Muscle layer of duodenum (tissue), 2 donors: ENCODE data around the gene AKT1.

ENCODE experiments used
- H3K27ac ChIP-seq: one replicate; pipeline ENCODE4 v1.7.0; 2013; ENCODE audit warnings: mild to moderate bottlenecking, low read length
- H3K27me3 ChIP-seq: one replicate; pipeline ENCODE4 v1.7.0; 2013; ENCODE audit warnings: low read depth, mild to moderate bottlenecking, control low read depth, low read length
- H3K36me3 ChIP-seq, 2 donors: one replicate each; pipeline ENCODE4 v1.7.0; 2013; ENCODE audit warnings: low read length in 2 of 2, control low read depth in 1 of 2, mild to moderate bottlenecking in 1 of 2; ENCODE audit not compliant: insufficient read depth in 2 of 2, control insufficient read depth in 1 of 2
- H3K4me1 ChIP-seq, 2 donors: one replicate each; pipeline ENCODE4 v1.7.0; 2013; ENCODE audit warnings: low read length in 2 of 2, mild to moderate bottlenecking in 2 of 2, control low read depth in 1 of 2, moderate library complexity in 1 of 2; ENCODE audit not compliant: insufficient read depth in 2 of 2, control insufficient read depth in 1 of 2
- H3K4me3 ChIP-seq, 2 donors: one replicate each; pipeline ENCODE4 v1.7.0; 2013; ENCODE audit warnings: low read length in 2 of 2, low read depth in 1 of 2, mild to moderate bottlenecking in 1 of 2
- H3K9me3 ChIP-seq, 2 donors: one replicate each; pipeline ENCODE4 v1.7.0; 2013; ENCODE audit warnings: low read length in 2 of 2, control low read depth in 1 of 2, mild to moderate bottlenecking in 1 of 2; ENCODE audit not compliant: control insufficient read depth in 1 of 2
- donor health status: healthy.

Gene AKT1

DNA sequence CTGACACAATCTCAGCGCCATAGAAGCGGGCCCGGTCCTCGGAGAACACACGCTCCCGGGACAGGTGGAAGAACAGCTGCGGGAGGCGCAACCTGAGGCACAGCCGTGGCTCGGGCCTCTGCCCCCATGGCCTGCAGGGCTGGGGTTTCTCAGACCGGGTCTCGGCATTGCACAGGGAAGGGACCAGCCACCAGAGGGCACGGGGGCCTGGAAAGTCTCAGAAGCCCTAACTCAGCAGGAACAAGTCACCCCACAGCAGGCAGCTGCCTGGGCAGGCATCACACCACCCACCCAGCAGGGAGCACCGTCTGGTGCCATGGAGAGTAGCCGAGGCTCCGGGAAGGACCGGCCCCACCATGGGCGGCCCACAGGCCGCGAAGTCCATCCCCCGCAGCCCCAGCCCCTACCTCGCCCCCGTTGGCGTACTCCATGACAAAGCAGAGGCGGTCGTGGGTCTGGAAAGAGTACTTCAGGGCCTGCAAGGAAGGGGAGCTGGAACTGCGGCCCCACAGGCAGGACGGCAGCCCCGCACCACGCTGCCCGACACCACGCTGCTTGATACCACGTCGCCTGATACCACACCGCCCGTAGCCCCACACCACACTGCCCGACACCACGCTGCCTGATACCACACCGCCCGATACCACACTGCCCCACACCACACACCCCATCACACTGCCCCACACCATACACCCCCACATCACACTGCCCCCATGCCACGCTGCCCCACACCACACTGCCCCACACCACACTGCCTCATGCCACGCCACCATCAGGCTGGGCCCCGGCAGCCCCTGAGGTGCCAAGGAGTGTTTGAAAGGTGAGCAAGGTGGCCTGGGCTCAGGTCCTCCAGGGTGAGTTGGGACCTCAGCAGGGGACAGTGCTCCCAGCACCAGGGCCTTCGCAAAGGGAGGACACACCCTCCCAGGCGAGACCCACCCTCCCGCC, 21.8 kb downstream of the AKT1 start:
- Histone ChIP-seq H3K27ac (no peak overlapping the region), H3K4me3 (no peak overlapping the region), H3K27me3 (no peaks in the 10 kb centered on the region), H3K9me3 (no peaks in the 10 kb centered on the region), H3K4me1 (peaks cover 0 to 3% of the 10 kb centered on the region in 2 donors), H3K36me3 (peaks cover 19 to 67% of the 10 kb centered on the region in 2 donors)

- Histone ChIP-seq H3K4me3 (no peak overlapping the region), H3K9me3 (no peaks in the 10 kb centered on the region), H3K27me3 (no peaks in the 10 kb centered on the region), H3K36me3 (peaks cover 19 to 67% of the 10 kb centered on the region in 2 donors), H3K4me1 (peaks cover 0 to 6% of the 10 kb centered on the region in 2 donors), H3K27ac (no peak overlapping the region)
Measured at GRCh38 chr14:104772707-104773504, 22.6 kb downstream of the AKT1 start.

- no peak overlapping the region for H3K4me3 ChIP-seq
- H3K27me3 ChIP-seq = no peaks in the 10 kb centered on the region
- no peaks in the 10 kb centered on the region for H3K9me3 ChIP-seq
- peaks cover 0 to 6% of the 10 kb centered on the region in 2 donors for H3K4me1 ChIP-seq
- no peak overlapping the region for H3K27ac ChIP-seq
- H3K36me3 ChIP-seq = peaks cover 19 to 65% of the 10 kb centered on the region in 2 donors
Measured at GRCh38 chr14:104771918-104772706, 23.4 kb downstream of the AKT1 start.

DNA sequence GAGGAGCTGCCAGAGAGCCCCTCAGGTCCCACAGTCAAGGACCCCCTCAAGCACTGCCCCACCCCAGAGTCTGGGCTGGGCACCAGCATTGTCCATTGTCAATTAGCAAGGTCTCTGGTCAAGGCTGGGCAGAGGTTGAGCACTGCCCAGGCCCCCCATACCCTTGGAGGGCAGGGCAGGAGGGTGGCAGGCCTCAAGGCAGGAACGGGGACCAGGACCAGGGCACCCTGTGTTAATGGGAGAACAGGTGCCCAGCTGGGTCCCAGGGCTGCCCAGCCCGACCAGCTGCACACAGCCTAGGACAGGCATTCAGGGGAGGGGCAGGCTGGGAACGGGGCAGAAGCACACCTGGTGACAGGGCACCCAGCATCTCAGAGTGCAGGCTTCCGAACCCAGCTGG, 24.2 kb downstream of the AKT1 start:
- Histone ChIP-seq H3K4me3 (no peak overlapping the region), H3K36me3 (peaks cover 19 to 59% of the 10 kb centered on the region in 2 donors), H3K4me1 (peaks cover 0 to 6% of the 10 kb centered on the region in 2 donors), H3K27me3 (no peaks in the 10 kb centered on the region), H3K9me3 (no peaks in the 10 kb centered on the region), H3K27ac (no peak overlapping the region)

- H3K4me1 ChIP-seq = peaks cover 0 to 6% of the 10 kb centered on the region in 2 donors
- no peaks in the 10 kb centered on the region for H3K27me3 ChIP-seq
- H3K36me3 ChIP-seq = peaks cover 19 to 59% of the 10 kb centered on the region in 2 donors
- no peak overlapping the region for H3K4me3 ChIP-seq
- H3K9me3 ChIP-seq = no peaks in the 10 kb centered on the region
- no peak overlapping the region for H3K27ac ChIP-seq
Measured at GRCh38 chr14:104770851-104771272, 24.7 kb downstream of the AKT1 start.

- H3K27ac ChIP-seq = no peak overlapping the region
- H3K4me1 ChIP-seq = peaks cover 0 to 6% of the 10 kb centered on the region in 2 donors
- no peaks in the 10 kb centered on the region for H3K27me3 ChIP-seq
- no peaks in the 10 kb centered on the region for H3K9me3 ChIP-seq
- peaks cover 19 to 53% of the 10 kb centered on the region in 2 donors for H3K36me3 ChIP-seq
- H3K4me3 ChIP-seq = no peak overlapping the region
Measured at GRCh38 chr14:104770072-104770579, 25.4 kb downstream of the AKT1 start.

- Histone ChIP-seq H3K36me3 (peaks cover 19 to 47% of the 10 kb centered on the region in 2 donors), H3K9me3 (no peaks in the 10 kb centered on the region), H3K4me1 (peaks cover 0 to 6% of the 10 kb centered on the region in 2 donors), H3K27ac (no peak overlapping the region), H3K4me3 (no peak overlapping the region), H3K27me3 (no peaks in the 10 kb centered on the region)
Measured at GRCh38 chr14:104769324-104770071, 26.1 kb downstream of the AKT1 start.

DNA sequence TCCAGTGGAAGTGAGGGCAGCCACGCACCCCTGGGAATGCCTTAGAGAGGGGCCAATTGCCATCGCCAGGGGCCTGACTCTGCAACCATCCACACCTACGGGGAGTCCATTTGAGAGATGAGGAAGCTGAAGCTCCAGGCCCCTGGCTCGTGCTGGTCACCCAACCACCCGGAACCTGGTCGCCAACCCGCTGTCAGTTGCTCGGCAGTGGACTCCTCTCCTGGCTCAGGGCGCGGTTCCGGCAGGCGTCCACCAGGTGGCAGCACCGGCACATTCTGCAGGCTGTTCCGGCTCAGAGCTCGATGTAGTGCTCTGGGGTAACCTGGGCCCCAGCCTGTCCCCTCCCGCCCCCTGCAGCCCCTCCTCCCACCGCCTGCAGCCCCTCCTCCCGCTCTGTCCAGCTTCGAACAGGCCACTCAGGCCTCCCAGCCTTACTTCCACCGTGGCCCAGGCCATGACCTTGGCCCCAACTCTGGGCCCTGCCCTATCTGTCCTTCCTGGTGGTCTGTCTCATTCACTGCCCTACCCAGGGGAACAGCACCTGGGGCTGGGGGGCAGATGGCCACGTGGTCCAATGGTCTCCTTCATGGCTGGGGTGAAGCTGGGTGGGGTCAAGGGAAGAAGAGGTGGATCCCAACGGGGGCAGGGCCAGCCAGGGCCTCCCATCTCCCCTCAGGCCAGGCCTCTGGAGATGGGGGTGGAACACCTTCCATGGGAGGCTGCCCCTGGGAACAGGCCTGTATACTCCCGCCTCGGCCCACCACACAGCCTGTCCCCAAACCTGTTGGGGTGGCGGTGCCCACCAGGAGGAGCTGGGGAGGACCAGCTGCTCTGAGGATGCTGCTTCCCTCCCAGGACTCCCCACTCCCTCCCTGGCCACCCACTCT, 26.9 kb downstream of the AKT1 start:
- no peaks in the 10 kb centered on the region for H3K27me3 ChIP-seq
- H3K4me1 ChIP-seq = peaks cover 0 to 6% of the 10 kb centered on the region in 2 donors
- no peak overlapping the region for H3K4me3 ChIP-seq
- no peaks in the 10 kb centered on the region for H3K9me3 ChIP-seq
- no peak overlapping the region for H3K27ac ChIP-seq
- peaks cover 19 to 41% of the 10 kb centered on the region in 2 donors for H3K36me3 ChIP-seq

- Histone ChIP-seq H3K4me3 (no peak overlapping the region), H3K27me3 (no peaks in the 10 kb centered on the region), H3K27ac (no peak overlapping the region), H3K36me3 (peaks cover 19 to 31% of the 10 kb centered on the region in 2 donors), H3K4me1 (peaks cover 0 to 6% of the 10 kb centered on the region in 2 donors), H3K9me3 (no peaks in the 10 kb centered on the region)
Measured at GRCh38 chr14:104767634-104767918, 28.0 kb downstream of the AKT1 start.
